Measurements from ENCODE around the gene PLAC1. TPM values are rescaled to one million over a fixed set of nuclear protein-coding genes. Genes with fewer than 3 reads are reported as not detected.

Gene PLAC1
- total RNA-seq, 2 donors from 2014 or later: not detected

DNA sequence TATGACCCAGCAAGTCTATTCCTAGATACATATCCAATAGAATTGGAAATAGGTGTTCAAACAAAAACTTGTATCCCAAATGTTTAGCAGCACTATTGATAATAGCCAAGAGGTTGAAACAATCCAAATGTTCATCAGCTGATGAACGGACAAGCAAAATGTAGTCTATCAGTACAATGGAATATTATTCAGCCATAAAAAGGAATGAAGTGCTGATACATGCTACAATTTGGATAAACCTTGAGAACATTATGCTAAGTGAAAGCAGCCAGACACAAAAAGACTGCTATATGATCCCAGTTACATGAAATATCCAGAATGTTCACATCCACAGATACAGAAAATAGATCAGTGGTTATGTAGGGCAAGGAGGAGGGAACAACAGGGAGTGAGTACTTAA is 50.1 kb downstream of the PLAC1 start:
- Histone ChIP-seq H3K4me3 (no peak overlapping the region), H3K27ac (no peak overlapping the region), H3K9me3 (no peaks in the 10 kb centered on the region), H3K36me3 (no peaks in the 10 kb centered on the region), H3K4me1 (no peaks in the 10 kb centered on the region), H3K9ac (ENCODE audit: low read depth in 2 of 2, low read length in 2 of 2) (no peak overlapping the region), H3K27me3 (no peaks in the 10 kb centered on the region)
- intact Hi-C loops (cut with DNase I): no loop called here
- no peak for DNase-seq
- TF ChIP-seq, protein P1, sequence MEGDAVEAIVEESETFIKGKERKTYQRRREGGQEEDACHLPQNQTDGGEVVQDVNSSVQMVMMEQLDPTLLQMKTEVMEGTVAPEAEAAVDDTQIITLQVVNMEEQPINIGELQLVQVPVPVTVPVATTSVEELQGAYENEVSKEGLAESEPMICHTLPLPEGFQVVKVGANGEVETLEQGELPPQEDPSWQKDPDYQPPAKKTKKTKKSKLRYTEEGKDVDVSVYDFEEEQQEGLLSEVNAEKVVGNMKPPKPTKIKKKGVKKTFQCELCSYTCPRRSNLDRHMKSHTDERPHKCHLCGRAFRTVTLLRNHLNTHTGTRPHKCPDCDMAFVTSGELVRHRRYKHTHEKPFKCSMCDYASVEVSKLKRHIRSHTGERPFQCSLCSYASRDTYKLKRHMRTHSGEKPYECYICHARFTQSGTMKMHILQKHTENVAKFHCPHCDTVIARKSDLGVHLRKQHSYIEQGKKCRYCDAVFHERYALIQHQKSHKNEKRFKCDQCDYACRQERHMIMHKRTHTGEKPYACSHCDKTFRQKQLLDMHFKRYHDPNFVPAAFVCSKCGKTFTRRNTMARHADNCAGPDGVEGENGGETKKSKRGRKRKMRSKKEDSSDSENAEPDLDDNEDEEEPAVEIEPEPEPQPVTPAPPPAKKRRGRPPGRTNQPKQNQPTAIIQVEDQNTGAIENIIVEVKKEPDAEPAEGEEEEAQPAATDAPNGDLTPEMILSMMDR (IDR thresholded peaks at IDR 0.05): no peak

DNA sequence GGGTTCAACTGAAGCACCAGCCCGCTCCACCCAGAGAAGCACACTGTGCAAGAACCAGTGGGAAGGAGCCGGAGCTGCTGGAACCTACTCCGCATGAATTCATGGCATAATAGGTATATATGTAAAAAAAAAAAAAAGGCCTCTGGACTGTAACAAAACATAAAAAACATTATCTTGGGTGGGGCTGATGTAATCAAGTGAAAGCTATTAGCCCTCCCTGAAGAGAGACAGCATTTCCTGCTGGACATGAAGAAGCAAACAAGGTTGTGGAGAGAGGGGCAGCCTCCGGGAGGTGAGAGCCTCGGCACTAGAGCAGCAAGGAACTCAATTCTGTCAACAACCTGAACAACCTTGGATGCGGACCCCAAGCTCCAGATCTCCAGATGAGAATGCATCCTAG is 50.7 kb downstream of the PLAC1 start:
- Histone ChIP-seq H3K27ac (no peak overlapping the region), H3K9me3 (no peaks in the 10 kb centered on the region), H3K27me3 (no peaks in the 10 kb centered on the region), H3K36me3 (no peaks in the 10 kb centered on the region), H3K4me3 (no peak overlapping the region), H3K4me1 (no peaks in the 10 kb centered on the region), H3K9ac (ENCODE audit: low read depth in 2 of 2, low read length in 2 of 2) (no peak overlapping the region)
- TF ChIP-seq, protein P1 (IDR thresholded peaks at IDR 0.05): no peak
- intact Hi-C loops (cut with DNase I): no loop called here
- no peak for DNase-seq

DNA sequence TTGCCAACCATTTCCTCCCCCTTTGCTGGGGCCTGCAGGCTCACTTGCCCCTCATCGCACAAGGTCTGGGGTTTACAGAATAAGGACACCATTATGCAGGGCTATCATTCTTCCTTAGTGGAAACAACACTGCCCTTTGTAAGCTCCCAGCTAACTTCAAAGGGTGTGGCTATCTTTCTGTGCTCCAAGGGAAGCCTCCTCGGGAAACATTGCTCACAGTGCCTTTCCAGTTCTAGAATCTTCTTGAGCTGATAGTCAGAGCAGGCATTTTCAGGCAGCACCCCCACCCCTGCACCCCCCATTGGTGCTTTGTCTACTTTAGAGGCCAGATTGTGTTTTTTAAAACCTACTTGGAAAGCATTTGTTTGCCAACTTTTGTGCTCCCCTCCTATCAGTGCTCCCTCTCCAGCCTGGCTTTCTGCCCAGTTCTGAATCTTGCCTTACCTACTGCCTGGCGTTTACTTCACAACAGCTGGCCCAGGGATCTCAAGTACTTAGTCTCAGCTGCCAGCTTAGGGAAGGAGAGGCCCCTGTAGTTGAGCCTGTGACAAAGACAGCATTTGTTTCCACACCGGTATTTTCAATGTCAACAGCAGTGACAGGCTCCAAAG is 53.5 kb downstream of the PLAC1 start:
- Histone ChIP-seq H3K4me3 (no peak overlapping the region), H3K27ac (no peak overlapping the region), H3K4me1 (no peaks in the 10 kb centered on the region), H3K27me3 (no peaks in the 10 kb centered on the region), H3K9ac (ENCODE audit: low read depth in 2 of 2, low read length in 2 of 2) (no peak overlapping the region), H3K36me3 (no peaks in the 10 kb centered on the region), H3K9me3 (no peaks in the 10 kb centered on the region)
- DNase-seq: no peak
- intact Hi-C loops (cut with DNase I): no loop called here
- TF ChIP-seq, protein P1 (IDR thresholded peaks at IDR 0.05): no peak

DNA sequence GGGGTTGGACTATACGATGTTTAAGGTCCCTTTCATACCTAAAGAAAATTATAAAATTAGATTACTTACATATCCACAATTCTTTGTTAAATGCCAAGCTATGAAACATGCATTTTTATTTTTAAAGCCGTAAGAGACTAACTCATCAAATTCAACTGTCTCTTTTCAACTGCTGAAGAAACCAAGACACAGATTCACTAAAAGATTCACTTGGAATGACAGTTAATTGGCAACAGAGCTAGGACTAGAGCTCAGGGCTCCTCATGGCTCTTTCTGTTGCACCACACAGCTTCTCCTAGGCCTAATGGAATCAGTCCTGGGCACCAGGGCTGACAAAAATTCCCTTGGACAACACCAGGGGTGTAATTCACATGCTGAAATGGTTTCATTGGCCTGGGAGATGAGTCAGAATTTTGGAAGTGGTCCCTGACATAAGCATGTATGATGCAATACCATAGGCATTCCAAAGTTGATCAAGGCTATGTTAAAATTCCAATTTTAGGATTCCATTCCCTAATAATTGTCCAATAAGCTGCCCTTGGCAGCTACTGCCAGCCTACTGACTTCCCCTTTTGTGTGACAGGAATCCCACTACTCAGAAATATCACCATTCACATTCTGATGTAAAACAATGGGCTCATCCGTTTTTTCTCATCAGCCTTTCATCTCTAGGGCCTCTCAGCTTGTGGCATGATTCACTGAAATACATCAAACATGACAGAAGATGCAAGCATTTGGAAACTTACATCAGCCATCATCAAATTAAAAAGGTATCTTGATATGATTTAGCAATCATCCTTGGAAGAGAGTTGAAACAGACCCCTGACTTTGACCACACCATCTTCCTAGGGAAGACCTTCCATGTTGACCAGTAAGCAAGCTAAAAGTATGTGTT is 54.2 kb downstream of the PLAC1 start:
- Histone ChIP-seq H3K27me3 (no peaks in the 10 kb centered on the region), H3K9ac (ENCODE audit: low read depth in 2 of 2, low read length in 2 of 2) (no peak overlapping the region), H3K9me3 (no peaks in the 10 kb centered on the region), H3K27ac (no peak overlapping the region), H3K36me3 (no peaks in the 10 kb centered on the region), H3K4me3 (no peak overlapping the region), H3K4me1 (no peaks in the 10 kb centered on the region)
- intact Hi-C loops (cut with DNase I): no loop called here
- TF ChIP-seq, protein P1 (IDR thresholded peaks at IDR 0.05): no peak
- DNase-seq: no peak

DNA sequence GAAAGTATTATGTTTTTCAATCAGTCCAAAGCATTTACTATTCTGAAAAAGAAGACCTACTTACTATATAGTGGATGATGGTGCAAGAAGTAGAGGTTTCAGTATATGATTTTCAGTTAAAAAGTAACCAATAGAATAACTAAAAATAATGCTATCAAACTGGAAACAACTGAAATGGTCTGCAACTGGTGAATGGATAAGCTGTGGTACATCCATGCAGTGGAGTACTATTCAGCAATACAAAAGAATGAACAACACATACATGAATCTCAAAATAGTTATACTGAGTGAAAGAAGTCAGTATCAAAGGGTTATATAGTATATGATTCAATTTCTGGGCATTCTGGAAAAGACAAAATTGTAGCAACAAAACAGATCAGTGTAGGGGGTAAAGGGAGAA is 55.9 kb downstream of the PLAC1 start:
- H3K9ac ChIP-seq (ENCODE audit: low read depth in 2 of 2, low read length in 2 of 2): no peak overlapping the region
- H3K4me1 ChIP-seq: no peaks in the 10 kb centered on the region
- H3K27me3 ChIP-seq: no peaks in the 10 kb centered on the region
- no peak for DNase-seq
- TF ChIP-seq, protein P1 (IDR thresholded peaks at IDR 0.05): no peak
- H3K27ac ChIP-seq: no peak overlapping the region
- no peak overlapping the region for H3K4me3 ChIP-seq
- H3K9me3 ChIP-seq: no peaks in the 10 kb centered on the region
- no peaks in the 10 kb centered on the region for H3K36me3 ChIP-seq
- intact Hi-C loops (cut with DNase I): no loop called here

Data from colonic mucosa (tissue), 4 donors.